Measurements from ENCODE around the gene SNN.

DNA sequence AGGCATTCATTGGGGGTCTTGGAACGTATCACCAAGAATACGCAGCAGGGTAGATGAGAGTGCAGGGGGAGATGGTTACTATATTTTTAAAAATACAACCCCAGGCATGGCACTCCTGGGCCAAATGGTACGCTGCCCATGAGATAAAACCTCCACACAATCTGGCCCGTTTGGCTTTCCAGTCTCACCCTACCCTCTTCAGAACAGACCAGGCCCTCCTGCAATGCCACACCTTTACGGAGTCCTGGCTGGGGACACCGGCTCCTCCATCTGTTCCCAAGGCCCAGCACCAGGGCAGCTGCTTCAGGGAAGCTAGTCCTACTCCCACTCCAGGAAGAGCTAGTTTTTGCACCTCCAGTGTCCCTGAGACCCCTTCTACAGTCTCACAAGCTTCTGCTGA, 24.4 kb downstream of the SNN start:
- TF ChIP-seq POLR2AphosphoS5 (IDR thresholded peaks at IDR 0.05) (no peak), POLR2A (IDR thresholded peaks at IDR 0.05) (no peak)
- TF ChIP-seq, protein P1, sequence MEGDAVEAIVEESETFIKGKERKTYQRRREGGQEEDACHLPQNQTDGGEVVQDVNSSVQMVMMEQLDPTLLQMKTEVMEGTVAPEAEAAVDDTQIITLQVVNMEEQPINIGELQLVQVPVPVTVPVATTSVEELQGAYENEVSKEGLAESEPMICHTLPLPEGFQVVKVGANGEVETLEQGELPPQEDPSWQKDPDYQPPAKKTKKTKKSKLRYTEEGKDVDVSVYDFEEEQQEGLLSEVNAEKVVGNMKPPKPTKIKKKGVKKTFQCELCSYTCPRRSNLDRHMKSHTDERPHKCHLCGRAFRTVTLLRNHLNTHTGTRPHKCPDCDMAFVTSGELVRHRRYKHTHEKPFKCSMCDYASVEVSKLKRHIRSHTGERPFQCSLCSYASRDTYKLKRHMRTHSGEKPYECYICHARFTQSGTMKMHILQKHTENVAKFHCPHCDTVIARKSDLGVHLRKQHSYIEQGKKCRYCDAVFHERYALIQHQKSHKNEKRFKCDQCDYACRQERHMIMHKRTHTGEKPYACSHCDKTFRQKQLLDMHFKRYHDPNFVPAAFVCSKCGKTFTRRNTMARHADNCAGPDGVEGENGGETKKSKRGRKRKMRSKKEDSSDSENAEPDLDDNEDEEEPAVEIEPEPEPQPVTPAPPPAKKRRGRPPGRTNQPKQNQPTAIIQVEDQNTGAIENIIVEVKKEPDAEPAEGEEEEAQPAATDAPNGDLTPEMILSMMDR (IDR thresholded peaks at IDR 0.05), result no peak

Measured in gastroesophageal sphincter (tissue), 3 donors.